ENCODE results near the gene SIGLEC12. TPM values are rescaled to one million over a fixed set of nuclear protein-coding genes. Genes with fewer than 3 reads are reported as not detected.

The SIGLEC12 gene
- total RNA-seq, 1 donor from 2014 or later = not detected

DNA sequence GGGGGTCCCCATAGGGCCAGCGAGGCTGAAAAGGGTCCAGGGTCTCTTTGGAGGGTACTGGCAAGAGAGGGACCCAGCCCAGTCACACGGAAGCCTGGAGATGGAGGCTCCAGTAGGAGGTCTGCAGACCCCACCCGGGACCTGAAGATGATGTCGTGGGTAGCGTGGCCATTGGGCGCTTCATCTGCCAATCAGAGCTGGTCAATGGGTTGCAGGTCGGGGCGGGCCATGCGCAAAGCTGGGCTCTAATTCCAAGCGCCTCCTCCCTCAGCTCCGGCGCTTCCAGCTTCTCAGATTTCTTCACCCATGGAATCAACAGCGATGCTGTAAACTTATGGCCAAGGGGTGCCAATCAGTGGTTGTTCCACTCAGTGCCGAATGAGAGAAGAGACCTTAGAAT is 10.9 kb downstream of the SIGLEC12 start:
- no peak overlapping the region for H3K27ac Mint-ChIP-seq (ENCODE audit: unreplicated experiment)
- DNase-seq (ENCODE audit: low read depth, low spot score) = no peak
- no peak overlapping the region for H3K4me3 Mint-ChIP-seq
- peaks cover 57% of the 10 kb centered on the region for H3K27me3 Mint-ChIP-seq (ENCODE audit: low read depth)
- TF ChIP-seq, protein P1, sequence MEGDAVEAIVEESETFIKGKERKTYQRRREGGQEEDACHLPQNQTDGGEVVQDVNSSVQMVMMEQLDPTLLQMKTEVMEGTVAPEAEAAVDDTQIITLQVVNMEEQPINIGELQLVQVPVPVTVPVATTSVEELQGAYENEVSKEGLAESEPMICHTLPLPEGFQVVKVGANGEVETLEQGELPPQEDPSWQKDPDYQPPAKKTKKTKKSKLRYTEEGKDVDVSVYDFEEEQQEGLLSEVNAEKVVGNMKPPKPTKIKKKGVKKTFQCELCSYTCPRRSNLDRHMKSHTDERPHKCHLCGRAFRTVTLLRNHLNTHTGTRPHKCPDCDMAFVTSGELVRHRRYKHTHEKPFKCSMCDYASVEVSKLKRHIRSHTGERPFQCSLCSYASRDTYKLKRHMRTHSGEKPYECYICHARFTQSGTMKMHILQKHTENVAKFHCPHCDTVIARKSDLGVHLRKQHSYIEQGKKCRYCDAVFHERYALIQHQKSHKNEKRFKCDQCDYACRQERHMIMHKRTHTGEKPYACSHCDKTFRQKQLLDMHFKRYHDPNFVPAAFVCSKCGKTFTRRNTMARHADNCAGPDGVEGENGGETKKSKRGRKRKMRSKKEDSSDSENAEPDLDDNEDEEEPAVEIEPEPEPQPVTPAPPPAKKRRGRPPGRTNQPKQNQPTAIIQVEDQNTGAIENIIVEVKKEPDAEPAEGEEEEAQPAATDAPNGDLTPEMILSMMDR (conservative IDR thresholded peaks at IDR 0.05) = no peak
- no peaks in the 10 kb centered on the region for H3K36me3 Mint-ChIP-seq (ENCODE audit: low read depth)
- peaks cover 4% of the 10 kb centered on the region for H3K9me3 Mint-ChIP-seq
- H3K4me1 Mint-ChIP-seq = no peaks in the 10 kb centered on the region

DNA sequence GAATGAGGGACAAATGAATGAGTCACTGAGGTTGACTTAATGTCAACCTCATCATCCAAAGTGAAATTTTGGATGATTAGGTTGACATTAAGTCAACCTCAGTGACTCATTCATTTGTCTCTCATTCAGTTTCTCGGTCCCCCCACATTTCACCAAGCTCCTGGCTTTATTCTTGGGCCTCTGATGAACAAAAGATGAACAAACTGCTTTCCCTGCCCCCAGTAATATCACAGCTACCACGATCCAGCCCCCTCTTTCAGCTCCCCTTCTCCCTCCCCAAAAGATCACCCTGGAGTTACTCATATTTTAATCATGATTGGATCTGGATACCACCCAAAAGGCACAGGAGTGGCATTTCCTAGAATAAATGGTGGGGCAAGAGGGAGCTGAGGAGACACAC is 12.5 kb downstream of the SIGLEC12 start:
- no peaks in the 10 kb centered on the region for H3K4me1 Mint-ChIP-seq
- H3K36me3 Mint-ChIP-seq (ENCODE audit: low read depth) = no peaks in the 10 kb centered on the region
- no peak overlapping the region for H3K27ac Mint-ChIP-seq (ENCODE audit: unreplicated experiment)
- H3K9me3 Mint-ChIP-seq = peaks cover 5% of the 10 kb centered on the region
- no peak overlapping the region for H3K4me3 Mint-ChIP-seq
- peaks cover 61% of the 10 kb centered on the region for H3K27me3 Mint-ChIP-seq (ENCODE audit: low read depth)
- TF ChIP-seq, protein P1 (conservative IDR thresholded peaks at IDR 0.05) = no peak
- DNase-seq (ENCODE audit: low read depth, low spot score) = no peak

DNA sequence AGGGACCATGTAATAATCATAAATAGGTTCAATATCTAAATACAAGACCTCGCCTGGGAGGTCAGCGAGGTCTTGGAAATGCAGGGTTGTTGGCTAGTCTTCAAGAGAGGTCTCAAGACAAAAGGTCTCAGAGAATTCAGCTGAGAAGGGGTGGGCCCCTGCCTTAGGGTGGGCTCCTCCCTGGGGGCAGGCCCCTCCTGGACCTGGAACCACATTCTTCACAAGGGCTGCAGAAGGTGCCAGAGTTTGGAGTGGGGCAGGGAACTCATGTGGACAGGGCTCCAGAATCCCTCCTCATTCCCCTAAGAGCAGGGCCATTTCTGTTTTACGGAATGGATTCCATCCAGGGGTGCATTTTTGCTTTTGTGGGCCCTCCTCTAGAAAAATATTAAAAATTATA is 13.1 kb downstream of the SIGLEC12 start:
- no peak for DNase-seq (ENCODE audit: low read depth, low spot score)
- H3K9me3 Mint-ChIP-seq = peaks cover 5% of the 10 kb centered on the region
- H3K4me1 Mint-ChIP-seq = no peaks in the 10 kb centered on the region
- no peaks in the 10 kb centered on the region for H3K36me3 Mint-ChIP-seq (ENCODE audit: low read depth)
- no peak overlapping the region for H3K4me3 Mint-ChIP-seq
- TF ChIP-seq, protein P1 (conservative IDR thresholded peaks at IDR 0.05) = no peak
- H3K27me3 Mint-ChIP-seq (ENCODE audit: low read depth) = peaks cover 60% of the 10 kb centered on the region
- no peak overlapping the region for H3K27ac Mint-ChIP-seq (ENCODE audit: unreplicated experiment)

DNA sequence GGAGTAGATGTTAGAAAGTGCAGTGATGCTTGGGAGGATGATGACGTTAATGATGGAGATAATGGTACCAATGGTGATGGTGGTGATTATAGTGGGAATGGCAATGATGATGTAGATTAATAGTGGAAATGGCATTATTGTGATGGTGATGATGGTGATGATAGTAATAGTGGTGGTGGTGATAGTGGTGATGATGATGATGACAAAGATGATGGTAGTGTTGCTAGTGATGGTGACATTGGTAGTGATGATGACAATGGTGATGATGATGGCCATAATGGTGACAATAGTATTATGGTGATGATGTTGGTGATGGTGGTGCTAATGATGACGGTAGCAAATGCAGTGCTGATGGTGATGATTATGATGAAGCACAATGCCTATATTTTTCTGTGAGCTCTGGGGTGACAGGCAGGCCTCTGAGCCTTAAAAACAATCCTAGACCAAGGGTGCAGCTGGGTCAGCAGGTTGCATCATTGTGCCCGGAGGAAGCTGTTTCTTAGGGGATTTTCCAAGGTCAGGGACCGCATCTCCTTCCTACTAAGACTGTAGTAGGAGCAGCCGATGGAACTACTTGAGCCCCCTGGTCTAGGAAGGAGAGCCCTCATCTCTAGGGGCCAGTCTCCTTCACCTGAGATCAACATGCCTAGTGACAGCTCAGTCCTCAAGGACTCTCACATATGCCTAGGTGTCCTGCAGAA is 15.5 kb downstream of the SIGLEC12 start:
- TF ChIP-seq, protein P1 (conservative IDR thresholded peaks at IDR 0.05) = no peak
- no peaks in the 10 kb centered on the region for H3K4me1 Mint-ChIP-seq
- no peak overlapping the region for H3K4me3 Mint-ChIP-seq
- DNase-seq (ENCODE audit: low read depth, low spot score) = no peak
- H3K36me3 Mint-ChIP-seq (ENCODE audit: low read depth) = no peaks in the 10 kb centered on the region
- no peak overlapping the region for H3K27ac Mint-ChIP-seq (ENCODE audit: unreplicated experiment)
- H3K9me3 Mint-ChIP-seq = peaks cover 5% of the 10 kb centered on the region
- H3K27me3 Mint-ChIP-seq (ENCODE audit: low read depth) = peaks cover 53% of the 10 kb centered on the region

DNA sequence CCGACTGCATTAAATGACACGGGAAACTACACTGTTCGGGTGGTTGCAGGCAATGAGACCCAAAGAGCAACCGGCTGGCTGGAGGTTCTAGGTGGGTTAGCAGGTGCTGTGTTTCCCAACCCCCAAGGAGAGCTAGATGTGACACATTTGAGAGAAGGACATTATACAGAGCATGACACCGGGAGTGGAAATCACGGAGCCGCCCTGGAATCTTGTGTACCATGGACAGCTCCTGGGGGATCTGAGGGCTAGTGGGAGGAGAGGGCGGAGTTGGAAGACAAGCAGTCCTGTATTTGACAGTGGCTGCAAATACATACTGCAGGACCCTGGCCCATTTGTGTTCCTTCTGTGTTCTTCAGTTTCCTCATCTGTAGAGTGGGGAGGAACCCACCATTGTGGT is 21.0 kb downstream of the SIGLEC12 start:
- TF ChIP-seq, protein P1 (conservative IDR thresholded peaks at IDR 0.05) = no peak
- peaks cover 80% of the 10 kb centered on the region for H3K27me3 Mint-ChIP-seq (ENCODE audit: low read depth)
- no peaks in the 10 kb centered on the region for H3K4me1 Mint-ChIP-seq
- H3K36me3 Mint-ChIP-seq (ENCODE audit: low read depth) = no peaks in the 10 kb centered on the region
- H3K4me3 Mint-ChIP-seq = no peak overlapping the region
- no peaks in the 10 kb centered on the region for H3K9me3 Mint-ChIP-seq
- DNase-seq (ENCODE audit: low read depth, low spot score) = peak; percentile 50
- no peak overlapping the region for H3K27ac Mint-ChIP-seq (ENCODE audit: unreplicated experiment)
